HG02870 (cell line): ENCODE measurements around the gene MLX.
A peak's percentile ranks its signal among the peaks of the same experiment; 100 is the strongest.
"Not testable (repeated sequence)": the region's sequence is repeated elsewhere in the genome, so short reads cannot be mapped to it uniquely, and the experiment has no call there.

Experiments used
- ATAC-seq: cut with Tn5 transposase; IDR thresholded peaks from one replicate; pipeline ENCODE4 v1.9.1; 2021; ENCODE audit warnings: mild to moderate bottlenecking, moderate library complexity; ENCODE audit not compliant: unreplicated experiment

Gene MLX

GRCh38 chr17:42554250-42555121, 12.4 kb upstream of the MLX start:
- ATAC-seq: peak; percentile 59

GRCh38 chr17:42555122-42555622, 11.7 kb upstream of the MLX start:
- no peak for ATAC-seq

DNA sequence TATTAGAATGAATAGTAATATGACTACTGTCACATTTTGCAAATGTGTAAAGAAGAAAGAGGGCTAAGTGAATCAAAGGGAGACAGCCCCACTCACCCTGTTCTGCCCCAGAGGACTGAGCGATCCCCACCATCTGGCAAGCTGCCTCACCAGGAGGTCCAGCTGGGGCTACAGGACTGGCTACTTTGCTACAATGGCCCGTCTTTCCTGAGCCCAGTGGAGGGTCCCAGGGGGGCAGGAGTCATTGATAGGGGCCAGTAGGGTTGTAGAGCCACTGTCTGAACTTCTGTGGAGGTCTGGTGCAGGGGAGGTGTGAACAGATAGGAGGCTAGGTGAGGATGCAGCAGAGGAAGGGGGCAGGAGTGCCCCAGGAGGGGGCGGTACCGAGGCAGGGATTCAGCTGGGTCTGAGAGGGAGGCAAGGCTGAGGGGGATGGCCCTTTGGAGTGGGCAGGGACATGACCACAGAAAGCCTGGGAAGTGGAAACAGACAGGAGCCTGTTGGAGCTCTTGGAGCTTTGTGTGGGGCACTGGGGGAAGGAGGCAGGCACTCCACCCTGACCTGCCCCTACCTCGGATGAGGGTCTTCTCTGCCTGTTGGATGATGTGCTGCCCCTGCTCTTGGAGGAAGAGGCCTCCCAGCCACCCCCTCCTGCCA, 10.8 kb upstream of the MLX start:
- ATAC-seq: not testable (repeated sequence)

DNA sequence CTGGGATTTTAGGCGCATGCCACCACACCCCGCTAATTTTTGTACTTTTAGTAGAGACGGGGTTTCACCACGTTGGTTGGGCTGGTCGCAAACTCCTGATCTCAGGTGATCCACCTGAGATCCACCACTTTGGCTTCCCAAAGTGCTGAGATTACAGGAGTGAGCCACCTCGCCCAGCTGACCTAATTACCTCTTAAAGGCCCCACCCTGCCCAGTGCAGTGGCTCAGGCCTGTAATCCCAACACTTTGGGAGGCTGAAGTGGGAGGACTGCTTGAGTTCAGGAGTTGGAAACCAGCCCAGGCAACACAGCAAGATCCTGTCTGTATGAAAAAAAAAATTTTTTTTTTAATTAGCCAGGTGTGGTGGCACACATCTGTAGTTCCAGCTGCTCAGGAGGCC, 7.8 kb upstream of the MLX start:
- ATAC-seq: no peak

- no peak for ATAC-seq
Measured at GRCh38 chr17:42560246-42560645, 6.7 kb upstream of the MLX start.

- ATAC-seq: peak; percentile 64
Measured at GRCh38 chr17:42561897-42562387, 5.0 kb upstream of the MLX start, which contains the start of gene COASY. Gene COASY, plus strand, starts transcription at chr17:42562148. Its CDS starts 475 bp downstream, at chr17:42562623.

- ATAC-seq: no peak
Measured at GRCh38 chr17:42562388-42563142, 4.3 kb upstream of the MLX start.

GRCh38 chr17:42563143-42563509, 3.8 kb upstream of the MLX start:
- no peak for ATAC-seq

- no peak for ATAC-seq
Measured at GRCh38 chr17:42563543-42563942, 3.4 kb upstream of the MLX start.

- ATAC-seq: no peak
Measured at GRCh38 chr17:42563950-42564349, 3.0 kb upstream of the MLX start.

DNA sequence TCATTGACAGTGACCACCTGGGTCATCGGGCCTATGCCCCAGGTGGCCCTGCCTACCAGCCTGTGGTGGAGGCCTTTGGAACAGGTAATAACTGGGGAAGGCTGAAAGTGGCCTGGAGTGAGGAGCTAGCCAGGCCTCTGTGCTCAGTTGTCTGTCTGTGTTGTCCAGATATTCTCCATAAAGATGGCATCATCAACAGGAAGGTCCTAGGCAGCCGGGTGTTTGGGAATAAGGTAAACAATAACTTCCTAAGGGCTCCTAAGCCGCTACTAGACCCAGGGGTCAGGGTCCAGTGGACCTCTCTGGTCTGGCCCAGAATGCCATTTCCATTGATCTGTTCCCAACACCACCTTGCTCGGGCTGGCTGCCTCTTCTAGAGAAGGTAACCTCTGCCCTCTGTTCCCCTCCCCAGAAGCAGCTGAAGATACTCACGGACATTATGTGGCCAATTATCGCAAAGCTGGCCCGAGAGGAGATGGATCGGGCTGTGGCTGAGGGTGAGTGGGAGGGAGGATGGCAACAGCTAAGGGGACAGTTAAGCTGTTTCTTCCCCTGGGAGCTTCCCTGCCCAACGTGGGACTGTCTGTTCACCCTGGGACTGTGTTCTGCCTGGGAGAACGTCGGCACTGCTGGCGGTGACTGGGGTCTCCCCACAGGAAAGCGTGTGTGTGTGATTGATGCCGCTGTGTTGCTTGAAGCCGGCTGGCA, 1.9 kb upstream of the MLX start:
- ATAC-seq: no peak

- no peak for ATAC-seq
Measured at GRCh38 chr17:42565523-42566214, 1.2 kb upstream of the MLX start.

DNA sequence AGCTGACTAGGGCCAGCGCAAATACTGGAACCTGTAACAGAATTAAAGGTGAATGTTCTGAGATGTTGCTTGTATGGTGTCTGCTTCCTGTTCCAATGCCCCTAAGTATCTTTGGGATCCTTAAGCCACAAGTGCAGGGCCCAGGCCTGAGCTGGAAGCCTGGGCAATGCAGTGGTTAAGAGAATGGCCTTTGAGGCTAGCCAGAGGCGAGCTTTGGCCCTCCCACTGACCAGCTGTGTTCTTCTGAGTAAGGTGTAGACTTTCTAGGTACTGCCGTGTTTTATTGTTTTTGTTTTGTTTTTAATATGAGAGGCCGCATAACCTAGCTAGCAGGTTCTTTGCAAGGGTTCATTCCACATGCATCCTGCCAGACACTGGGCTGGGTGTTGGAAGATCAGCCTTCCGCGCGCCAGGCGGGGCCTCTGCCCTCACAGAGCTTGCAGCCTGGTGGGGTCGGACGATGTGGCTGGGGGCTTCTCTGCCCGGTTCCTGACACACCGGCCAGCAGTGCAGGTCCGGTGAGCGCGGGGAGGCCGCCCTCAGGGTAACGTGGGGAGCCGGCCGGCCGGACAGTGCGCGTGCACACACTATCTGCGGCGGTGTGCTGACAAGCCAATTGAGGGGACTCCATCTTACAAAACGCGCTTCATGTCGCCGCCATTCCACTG, 551 bp upstream of the MLX start:
- ATAC-seq: no peak

- ATAC-seq: no peak
Measured at GRCh38 chr17:42568341-42569111, 1.6 kb downstream of the MLX start.

DNA sequence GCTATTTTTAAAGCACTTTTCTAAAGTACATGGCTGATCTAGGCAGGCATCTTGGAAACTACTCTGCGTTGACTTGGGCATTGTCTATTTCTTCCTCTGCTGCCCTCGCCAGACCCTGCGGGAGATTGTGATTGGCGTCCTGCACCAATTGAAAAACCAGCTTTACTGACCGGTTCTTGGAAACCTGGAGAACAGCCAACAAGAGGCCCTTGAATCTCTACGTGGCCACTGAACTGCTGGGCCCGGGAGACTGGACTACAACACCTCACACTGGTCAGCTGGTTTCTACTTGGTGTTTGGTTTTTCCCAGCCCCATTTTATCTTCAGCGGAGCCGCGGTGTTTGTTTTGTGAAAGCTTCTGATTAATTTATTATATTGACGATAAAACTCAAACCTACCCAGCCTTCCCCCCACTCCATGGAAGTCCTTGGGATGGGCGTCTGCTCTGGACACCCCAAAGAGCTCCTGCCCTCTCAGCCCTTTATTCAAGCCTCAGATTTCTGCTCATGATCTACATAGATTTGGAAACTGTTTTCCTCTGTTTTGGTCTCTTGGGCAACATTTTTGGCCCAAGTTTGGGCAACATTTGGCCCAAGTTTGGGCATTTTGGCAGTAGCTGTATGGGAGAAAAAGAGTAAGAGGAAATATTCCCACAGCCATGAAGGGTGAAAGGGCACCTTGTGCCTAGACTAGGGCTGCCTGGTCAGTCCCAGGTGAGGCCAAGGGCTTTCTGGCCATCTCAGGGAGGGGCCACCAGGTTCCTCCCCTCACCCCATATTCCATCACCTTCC, 4.7 kb downstream of the MLX start:
- ATAC-seq: no peak

- ATAC-seq: no peak
Measured at GRCh38 chr17:42573095-42573494, 6.2 kb downstream of the MLX start.

- ATAC-seq: no peak
Measured at GRCh38 chr17:42574463-42574862, 7.6 kb downstream of the MLX start.

DNA sequence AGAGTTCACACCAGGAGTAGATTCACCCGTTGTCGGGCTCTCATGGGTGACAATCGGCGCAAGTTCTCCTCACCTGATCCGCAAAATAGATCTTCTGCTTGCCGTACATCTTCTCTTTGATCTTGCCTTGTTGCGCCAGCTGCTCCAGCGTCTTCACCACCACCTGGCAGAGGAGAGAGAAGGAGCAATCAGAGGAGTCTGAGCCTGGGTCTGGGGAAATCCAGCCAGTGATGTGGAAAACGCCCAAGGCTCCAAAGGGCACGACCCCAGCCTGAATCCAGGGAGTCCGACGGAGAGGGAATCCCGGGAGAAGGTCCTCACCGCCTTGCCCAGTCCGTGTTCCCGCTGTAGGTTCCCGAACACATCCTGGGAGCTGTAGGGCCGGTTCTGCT, 10.2 kb downstream of the MLX start:
- no peak for ATAC-seq
